ENCODE data around the gene SCYGR3. TPM values are rescaled to one million over a fixed set of nuclear protein-coding genes. Genes with fewer than 3 reads are reported as not detected.

SCYGR3 gene
- total and polyA plus RNA-seq, 4 donors = not detected

- no peaks in the 10 kb centered on the region for H3K9me3 ChIP-seq (ENCODE audit: control insufficient read depth in 4 of 4, insufficient read depth in 3 of 4, low read length in 3 of 4)
- H3K27ac ChIP-seq (ENCODE audit: low read depth in 1 of 2, low read length in 1 of 2) = no peak overlapping the region
- no peak overlapping the region for H3K9ac ChIP-seq (ENCODE audit: insufficient read depth in 1 of 2, low read length in 2 of 2)
- no peaks in the 10 kb centered on the region for H3K4me1 ChIP-seq (ENCODE audit: control insufficient read depth in 5 of 5, insufficient read depth in 5 of 5, low read length in 5 of 5)
- no peak for DNase-seq
- no peak for TF ChIP-seq CTCF (IDR thresholded peaks at IDR 0.05; ENCODE audit: control extremely low read depth, extremely low read depth)
- no peaks in the 10 kb centered on the region for H3K27me3 ChIP-seq (ENCODE audit: control insufficient read depth in 3 of 3, insufficient read depth in 3 of 3, low read length in 2 of 3)
- 76 to 90% methylated on average over 5 of the region's 5 CpGs for WGBS, 2 donors
- ATAC-seq (ENCODE audit: insufficient read depth, low FRiP score) = no peak
- H3K36me3 ChIP-seq (ENCODE audit: control insufficient read depth in 4 of 4, insufficient read depth in 4 of 4, low read length in 4 of 4) = no peaks in the 10 kb centered on the region
- no peak overlapping the region for H3K4me3 ChIP-seq
Measured at GRCh38 chr2:227643990-227644551, 29.4 kb upstream of the SCYGR3 start.

- 29 to 46% methylated on average over 2 of the region's 2 CpGs for WGBS, 2 donors
- DNase-seq = no peak
- no peaks in the 10 kb centered on the region for H3K4me1 ChIP-seq (ENCODE audit: control insufficient read depth in 5 of 5, insufficient read depth in 5 of 5, low read length in 5 of 5)
Measured at GRCh38 chr2:227642656-227643055, 28.0 kb upstream of the SCYGR3 start.

GRCh38 chr2:227634201-227634600, 19.6 kb upstream of the SCYGR3 start:
- H3K36me3 ChIP-seq (ENCODE audit: control insufficient read depth in 4 of 4, insufficient read depth in 4 of 4, low read length in 4 of 4) = no peaks in the 10 kb centered on the region
- no peak overlapping the region for H3K4me3 ChIP-seq
- WGBS, 2 donors = 71 to 83% methylated on average over 3 of the region's 3 CpGs
- no peaks in the 10 kb centered on the region for H3K4me1 ChIP-seq (ENCODE audit: control insufficient read depth in 5 of 5, insufficient read depth in 5 of 5, low read length in 5 of 5)
- no peak for TF ChIP-seq CTCF (IDR thresholded peaks at IDR 0.05; ENCODE audit: control extremely low read depth, extremely low read depth)
- no peak overlapping the region for H3K27ac ChIP-seq (ENCODE audit: low read depth in 1 of 2, low read length in 1 of 2)
- no peaks in the 10 kb centered on the region for H3K27me3 ChIP-seq (ENCODE audit: control insufficient read depth in 3 of 3, insufficient read depth in 3 of 3, low read length in 2 of 3)
- ATAC-seq (ENCODE audit: insufficient read depth, low FRiP score) = no peak
- no peak overlapping the region for H3K9ac ChIP-seq (ENCODE audit: insufficient read depth in 1 of 2, low read length in 2 of 2)
- H3K9me3 ChIP-seq (ENCODE audit: control insufficient read depth in 4 of 4, insufficient read depth in 3 of 4, low read length in 3 of 4) = no peaks in the 10 kb centered on the region
- DNase-seq = no peak

More at GRCh38 chr2:227642656-227643055, 28.0 kb upstream of the SCYGR3 start:
- no peak overlapping the region for H3K27ac ChIP-seq (ENCODE audit: low read depth in 1 of 2, low read length in 1 of 2)
- no peaks in the 10 kb centered on the region for H3K27me3 ChIP-seq (ENCODE audit: control insufficient read depth in 3 of 3, insufficient read depth in 3 of 3, low read length in 2 of 3)
- no peaks in the 10 kb centered on the region for H3K36me3 ChIP-seq (ENCODE audit: control insufficient read depth in 4 of 4, insufficient read depth in 4 of 4, low read length in 4 of 4)
- H3K9me3 ChIP-seq (ENCODE audit: control insufficient read depth in 4 of 4, insufficient read depth in 3 of 4, low read length in 3 of 4) = no peaks in the 10 kb centered on the region
- no peak for ATAC-seq (ENCODE audit: insufficient read depth, low FRiP score)
- no peak for TF ChIP-seq CTCF (IDR thresholded peaks at IDR 0.05; ENCODE audit: control extremely low read depth, extremely low read depth)
- H3K4me3 ChIP-seq = no peak overlapping the region
- no peak overlapping the region for H3K9ac ChIP-seq (ENCODE audit: insufficient read depth in 1 of 2, low read length in 2 of 2)

GRCh38 chr2:227632827-227633226, 18.2 kb upstream of the SCYGR3 start:
- DNase-seq (no peak), ATAC-seq (ENCODE audit: insufficient read depth, low FRiP score) (no peak)
- 83 to 92% methylated on average over 6 of the region's 6 CpGs for WGBS, 2 donors
- Histone ChIP-seq H3K9me3 (ENCODE audit: control insufficient read depth in 4 of 4, insufficient read depth in 3 of 4, low read length in 3 of 4) (no peaks in the 10 kb centered on the region), H3K27me3 (ENCODE audit: control insufficient read depth in 3 of 3, insufficient read depth in 3 of 3, low read length in 2 of 3) (no peaks in the 10 kb centered on the region), H3K36me3 (ENCODE audit: control insufficient read depth in 4 of 4, insufficient read depth in 4 of 4, low read length in 4 of 4) (no peaks in the 10 kb centered on the region), H3K27ac (ENCODE audit: low read depth in 1 of 2, low read length in 1 of 2) (no peak overlapping the region), H3K9ac (ENCODE audit: insufficient read depth in 1 of 2, low read length in 2 of 2) (no peak overlapping the region), H3K4me1 (ENCODE audit: control insufficient read depth in 5 of 5, insufficient read depth in 5 of 5, low read length in 5 of 5) (no peaks in the 10 kb centered on the region), H3K4me3 (no peak overlapping the region)
- TF ChIP-seq CTCF (IDR thresholded peaks at IDR 0.05; ENCODE audit: control extremely low read depth, extremely low read depth) = no peak
